DMS79 treated with DMSO at 0.1 percent for 48 hours (cell line): ENCODE measurements around the gene KRTAP12-1.
A peak's percentile ranks its signal among the peaks of the same experiment; 100 is the strongest.

Source experiments
- DNase-seq: peaks from one replicate; lab custom pipeline; 2025; lab: John Stamatoyannopoulos, UW

Gene KRTAP12-1

GRCh38 chr21:44681861-44682579 is at the start of gene KRTAP12-1:
KRTAP12-1 (minus strand) TSS chr21:44682163; CDS start chr21:44682123, 40 bp downstream.
- DNase-seq = peak; percentile 96

GRCh38 chr21:44730951-44731579 is 49.1 kb upstream of the KRTAP12-1 start:
- no peak for DNase-seq

GRCh38 chr21:44730028-44730395 is 48.0 kb upstream of the KRTAP12-1 start:
- no peak for DNase-seq

- DNase-seq = no peak
These were observed 47.5 kb upstream of the KRTAP12-1 start for GRCh38 chr21:44729336-44730027.

- DNase-seq = no peak
These were observed 46.8 kb upstream of the KRTAP12-1 start for GRCh38 chr21:44728716-44729115.

- no peak for DNase-seq
These were observed 45.8 kb upstream of the KRTAP12-1 start for GRCh38 chr21:44727757-44728156.

- no peak for DNase-seq
These were observed 45.4 kb upstream of the KRTAP12-1 start for GRCh38 chr21:44727321-44727720.

- DNase-seq = no peak
These were observed 44.9 kb upstream of the KRTAP12-1 start for GRCh38 chr21:44726826-44727225.

GRCh38 chr21:44724926-44725325 is 43.0 kb upstream of the KRTAP12-1 start:
- DNase-seq = no peak

- DNase-seq = no peak
These were observed 42.2 kb upstream of the KRTAP12-1 start for GRCh38 chr21:44724196-44724595.

- no peak for DNase-seq
These were observed 41.5 kb upstream of the KRTAP12-1 start for GRCh38 chr21:44723177-44724131.

GRCh38 chr21:44722731-44723130 is 40.8 kb upstream of the KRTAP12-1 start:
- no peak for DNase-seq

GRCh38 chr21:44720170-44720569 is 38.2 kb upstream of the KRTAP12-1 start:
- DNase-seq = no peak

- DNase-seq = no peak
These were observed 36.6 kb upstream of the KRTAP12-1 start for GRCh38 chr21:44718571-44718970.

- DNase-seq = no peak
These were observed 36.1 kb upstream of the KRTAP12-1 start for GRCh38 chr21:44718093-44718492.

- DNase-seq = no peak
These were observed 35.0 kb upstream of the KRTAP12-1 start for GRCh38 chr21:44716984-44717383.

GRCh38 chr21:44714905-44715304 is 32.9 kb upstream of the KRTAP12-1 start:
- DNase-seq = no peak

GRCh38 chr21:44713846-44714245 is 31.9 kb upstream of the KRTAP12-1 start:
- no peak for DNase-seq

GRCh38 chr21:44713130-44713529 is 31.2 kb upstream of the KRTAP12-1 start:
- no peak for DNase-seq

GRCh38 chr21:44712203-44713028 is 30.5 kb upstream of the KRTAP12-1 start:
- DNase-seq = peak; percentile 41
